ENCODE measurements around the gene PLTP.
"Not testable (repeated sequence)": the region's sequence is repeated elsewhere in the genome, so short reads cannot be mapped to it uniquely, and the experiment has no call there.

PLTP gene, protein sequence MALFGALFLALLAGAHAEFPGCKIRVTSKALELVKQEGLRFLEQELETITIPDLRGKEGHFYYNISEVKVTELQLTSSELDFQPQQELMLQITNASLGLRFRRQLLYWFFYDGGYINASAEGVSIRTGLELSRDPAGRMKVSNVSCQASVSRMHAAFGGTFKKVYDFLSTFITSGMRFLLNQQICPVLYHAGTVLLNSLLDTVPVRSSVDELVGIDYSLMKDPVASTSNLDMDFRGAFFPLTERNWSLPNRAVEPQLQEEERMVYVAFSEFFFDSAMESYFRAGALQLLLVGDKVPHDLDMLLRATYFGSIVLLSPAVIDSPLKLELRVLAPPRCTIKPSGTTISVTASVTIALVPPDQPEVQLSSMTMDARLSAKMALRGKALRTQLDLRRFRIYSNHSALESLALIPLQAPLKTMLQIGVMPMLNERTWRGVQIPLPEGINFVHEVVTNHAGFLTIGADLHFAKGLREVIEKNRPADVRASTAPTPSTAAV

DNA sequence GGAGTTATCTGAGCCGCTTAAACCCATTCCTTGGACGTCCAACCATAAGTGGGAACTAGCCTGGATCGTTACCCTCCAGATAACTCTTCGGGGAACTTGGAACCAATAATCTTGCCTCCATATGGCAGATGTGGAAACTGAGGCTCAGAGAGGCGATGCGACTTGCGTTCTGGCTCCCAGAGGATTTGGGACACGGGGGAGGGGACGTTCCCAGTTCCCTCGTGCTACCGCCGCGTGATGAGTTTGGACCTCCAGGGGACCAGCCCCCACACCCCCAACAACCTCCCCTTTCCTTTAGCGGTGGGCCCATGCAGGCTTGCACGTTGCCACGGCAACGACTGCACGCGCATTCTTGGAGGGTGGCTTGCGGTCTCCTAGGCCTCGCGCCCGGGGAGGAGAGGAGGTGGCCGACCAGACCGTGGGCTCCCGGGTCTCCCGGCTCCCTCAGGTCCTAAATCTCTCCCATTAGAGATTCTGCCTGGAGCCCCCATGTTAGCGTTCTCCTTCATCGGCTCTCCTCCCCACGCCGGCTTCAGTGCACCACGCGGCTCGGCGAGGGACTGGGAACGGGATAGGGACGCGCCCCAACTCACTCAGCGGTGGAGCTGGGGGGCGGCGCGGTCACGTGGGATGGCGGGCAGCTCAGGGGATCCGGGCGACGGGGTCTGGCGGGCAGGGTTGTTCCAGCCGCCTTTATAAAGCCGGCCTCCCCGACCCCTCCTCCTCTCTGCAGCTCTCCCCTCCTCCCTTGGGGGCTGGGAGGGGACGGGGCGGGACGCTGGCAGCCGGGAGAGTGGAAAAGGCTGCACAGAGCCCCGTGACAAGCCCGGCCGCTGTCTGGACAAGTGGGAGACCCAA, at the start of gene PLTP:
Gene PLTP (minus strand): TSS at position 670 of the 858 bp plus-strand sequence. CDS start 703 bp downstream, outside the sequence.
- peak; percentile 29 for DNase-seq

DNA sequence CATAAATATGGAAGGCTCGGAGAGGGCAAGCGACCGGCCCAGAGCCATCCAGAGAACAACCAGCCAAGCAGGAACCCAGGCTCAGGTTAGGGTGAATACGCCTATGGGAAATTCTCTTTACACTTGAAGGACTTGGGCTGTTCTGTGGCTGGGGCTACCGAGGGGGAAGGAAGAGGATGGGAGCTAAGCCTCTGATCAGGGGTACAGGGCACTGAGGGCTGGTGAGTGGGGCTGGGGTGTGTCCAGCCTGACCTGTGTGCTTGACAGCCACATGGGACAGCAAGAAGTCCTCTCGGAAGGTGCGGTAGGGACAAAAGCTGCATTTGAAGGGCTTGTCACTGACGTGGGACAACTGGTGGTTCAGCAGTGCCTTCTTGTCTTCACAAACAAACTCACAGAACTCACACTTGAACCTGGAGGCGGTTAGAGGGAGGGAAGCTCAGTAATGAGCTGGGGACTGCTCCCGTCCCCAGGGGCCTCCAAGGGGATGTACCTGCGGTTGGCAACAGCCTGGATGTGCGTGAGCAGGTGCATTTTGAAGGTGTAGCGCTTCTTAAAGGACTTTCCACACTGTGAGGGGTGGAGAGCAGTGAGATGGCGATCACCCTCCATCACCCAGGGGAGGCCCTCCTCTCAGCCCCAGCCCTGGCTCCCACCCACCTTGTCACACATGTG, 48.1 kb upstream of the PLTP start:
- DNase-seq = no peak

DNA sequence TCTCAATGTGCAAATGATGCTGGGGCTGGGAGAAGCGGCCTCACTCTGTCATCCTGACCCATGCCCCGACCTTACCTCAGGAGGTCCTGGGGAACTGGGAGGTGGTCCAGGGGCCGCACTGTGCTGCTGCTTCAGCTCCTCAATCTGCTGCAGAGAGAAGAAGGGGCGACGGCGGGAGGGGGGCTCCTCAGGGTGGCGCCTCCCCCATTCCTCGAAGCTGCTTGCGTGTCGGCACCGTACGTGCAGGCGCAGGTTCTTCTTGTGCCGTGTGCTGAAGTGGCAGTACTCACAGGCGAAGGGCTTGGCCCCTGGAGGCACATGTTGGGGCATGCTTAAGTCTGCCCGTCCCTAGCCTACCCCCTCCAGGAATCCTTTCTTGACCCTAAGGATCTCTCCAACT, 47.2 kb upstream of the PLTP start:
- DNase-seq = no peak

DNA sequence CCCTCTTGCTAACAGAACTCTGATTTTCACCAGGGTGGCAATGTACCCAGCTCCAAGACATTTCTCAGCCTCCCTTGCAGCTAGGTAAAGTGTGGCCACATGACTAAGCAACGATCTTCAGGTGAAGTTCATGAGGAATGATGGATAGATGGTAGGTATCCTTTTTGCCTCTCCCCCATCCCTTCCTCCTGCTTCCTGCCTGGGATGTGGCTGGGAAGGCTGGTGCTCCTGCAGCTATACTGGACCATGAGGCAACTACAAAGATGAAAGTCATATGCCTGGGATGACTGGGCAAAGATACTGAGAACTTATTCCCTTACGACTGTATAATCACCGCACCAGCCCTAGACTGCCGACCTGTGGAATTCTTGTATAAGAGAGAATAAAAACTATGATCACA, 46.6 kb upstream of the PLTP start:
- DNase-seq = no peak

DNA sequence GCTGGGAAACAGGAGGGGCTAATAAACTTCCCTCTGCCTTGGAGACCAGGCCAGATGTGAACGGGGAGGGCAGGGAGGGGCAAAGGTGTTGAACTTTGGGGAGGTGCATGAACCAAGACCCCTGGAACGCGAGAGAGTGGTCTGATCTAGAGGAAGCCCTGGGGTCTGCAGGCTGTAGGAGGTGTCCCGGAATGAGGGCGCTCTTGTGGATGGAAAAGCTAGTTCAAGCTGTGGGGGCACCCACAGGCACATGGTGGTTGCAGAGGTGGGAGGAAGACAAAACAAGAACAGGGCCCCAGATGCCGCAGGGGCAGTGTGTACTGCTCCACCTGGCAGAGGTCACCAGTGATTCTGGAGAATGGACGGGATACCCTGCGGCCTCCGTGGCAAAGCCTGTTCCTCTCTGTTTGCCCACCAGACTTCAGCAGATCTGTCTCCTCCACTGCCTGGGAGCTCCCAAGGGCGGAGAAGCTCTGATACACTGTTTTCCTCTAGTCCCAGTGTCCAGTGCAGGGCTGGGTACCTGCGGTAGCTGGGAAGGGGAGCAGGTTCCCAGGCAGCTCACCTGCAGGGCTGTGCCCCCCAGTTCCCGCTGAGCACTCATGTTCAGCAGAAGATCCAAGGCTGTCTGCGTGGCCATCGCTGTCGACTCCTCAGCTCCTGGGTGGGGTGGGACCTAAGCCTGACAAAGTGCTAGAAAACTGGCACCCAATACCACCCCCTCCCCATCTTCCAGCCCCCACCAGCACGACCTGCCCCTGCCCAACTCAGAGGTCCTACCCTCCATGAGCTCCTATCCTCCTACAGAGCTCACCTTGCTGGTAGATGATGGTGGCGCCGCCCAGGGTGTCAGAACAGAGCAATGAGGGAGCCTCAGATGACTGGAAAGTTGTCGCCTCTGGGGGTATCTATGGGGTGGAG, 45.3 kb upstream of the PLTP start:
- DNase-seq = no peak

DNA sequence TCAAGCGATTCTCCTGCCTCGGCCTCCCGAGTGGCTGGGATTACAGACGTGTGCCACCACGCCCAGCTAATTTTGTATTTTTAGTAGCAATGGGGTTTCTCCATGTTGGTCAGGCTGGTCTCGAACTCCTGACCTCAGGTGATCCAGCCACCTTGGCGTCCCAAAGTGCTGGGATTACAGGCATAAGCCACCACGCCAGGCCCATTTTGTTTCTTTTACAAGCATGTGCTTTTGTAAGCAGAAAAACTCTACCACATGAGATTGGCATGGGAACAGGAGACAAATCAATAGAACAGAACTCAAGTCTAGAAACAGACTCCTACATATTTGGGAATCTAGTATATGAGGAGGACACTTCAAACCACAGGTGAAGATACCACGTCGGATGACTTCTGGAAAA, 44.4 kb upstream of the PLTP start:
- DNase-seq = not testable (repeated sequence)

DNA sequence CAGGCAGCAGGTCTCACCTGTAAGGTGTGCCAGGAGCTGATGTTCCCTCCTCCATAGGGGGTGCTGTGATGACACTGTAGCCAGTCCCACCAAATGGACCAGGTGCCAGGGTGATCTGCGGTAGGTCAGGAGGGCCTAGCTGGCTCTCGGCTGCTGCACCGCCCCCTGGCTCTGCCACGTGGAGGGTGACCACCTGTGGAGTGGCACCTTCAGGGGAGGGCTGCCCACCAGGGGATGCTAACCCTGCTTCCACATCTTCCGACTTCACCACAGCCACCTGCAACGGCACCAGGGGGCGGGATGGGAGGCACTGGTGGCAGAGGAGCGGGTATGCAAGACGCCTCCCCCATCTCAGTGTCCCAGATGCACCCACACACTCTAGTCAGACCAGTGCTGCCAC, 41.7 kb upstream of the PLTP start:
- no peak for DNase-seq

DNA sequence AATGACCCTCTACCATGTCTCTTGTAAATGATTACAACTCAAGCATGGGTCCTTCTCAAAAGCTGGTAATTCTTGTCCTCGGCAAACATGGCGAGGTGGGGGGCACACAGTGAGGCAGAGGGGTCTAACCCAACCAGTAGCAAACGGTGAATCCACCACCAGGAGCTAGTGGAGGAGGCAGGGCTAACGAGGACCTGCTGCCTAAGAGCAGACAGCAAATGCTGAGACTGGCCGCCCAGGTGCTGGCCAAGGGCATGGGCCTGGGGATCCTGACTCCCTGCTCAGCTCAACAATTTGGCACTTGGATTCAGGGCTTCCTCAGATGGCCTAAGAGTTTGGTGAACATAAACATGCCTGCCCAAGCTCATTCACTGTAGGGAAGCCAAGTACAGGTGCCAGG, 40.9 kb upstream of the PLTP start:
- DNase-seq = no peak

DNA sequence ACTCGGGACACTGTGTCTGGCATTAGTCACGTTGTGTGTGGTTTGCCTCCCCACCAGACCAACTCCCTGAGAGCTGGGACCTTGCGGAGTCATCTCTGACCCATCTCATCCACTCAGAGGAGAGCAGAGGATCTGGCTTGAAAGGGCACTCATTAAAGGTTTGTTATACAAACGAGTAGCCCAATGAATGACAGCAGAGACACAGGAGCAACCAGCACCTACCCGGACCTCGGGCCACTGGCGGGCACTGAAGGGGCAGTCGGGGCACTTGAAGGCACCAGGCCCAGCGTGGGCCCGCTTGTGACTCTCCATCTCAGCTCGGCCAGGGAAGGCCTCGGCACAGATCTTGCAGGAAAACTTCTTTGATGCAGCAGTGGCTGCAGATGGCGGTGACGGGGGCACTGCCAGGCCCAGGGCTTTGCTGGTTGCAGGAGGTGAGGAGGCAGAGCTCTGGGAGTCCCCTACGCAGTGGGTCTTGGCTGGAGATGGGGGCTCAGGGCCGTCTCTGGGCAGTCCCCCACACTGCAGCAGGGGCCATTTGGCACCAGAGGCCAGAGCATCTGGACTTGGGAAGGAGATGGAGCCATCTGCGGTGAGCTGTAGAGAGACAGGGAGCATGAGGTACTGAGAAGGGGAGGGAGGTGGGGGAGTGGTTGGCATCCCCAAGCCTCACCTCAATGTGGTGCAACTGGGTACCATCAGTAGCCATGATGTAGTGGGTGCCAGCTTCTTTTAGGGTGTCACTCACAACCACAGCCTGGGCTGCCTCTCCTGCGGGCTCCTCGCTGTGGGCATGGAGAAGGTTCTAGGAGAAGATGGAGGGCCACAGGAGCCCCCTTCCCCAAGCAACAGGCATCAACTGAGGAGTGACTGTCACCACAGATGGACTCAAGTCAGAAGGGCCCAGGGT, 40.2 kb upstream of the PLTP start:
- DNase-seq = no peak

DNA sequence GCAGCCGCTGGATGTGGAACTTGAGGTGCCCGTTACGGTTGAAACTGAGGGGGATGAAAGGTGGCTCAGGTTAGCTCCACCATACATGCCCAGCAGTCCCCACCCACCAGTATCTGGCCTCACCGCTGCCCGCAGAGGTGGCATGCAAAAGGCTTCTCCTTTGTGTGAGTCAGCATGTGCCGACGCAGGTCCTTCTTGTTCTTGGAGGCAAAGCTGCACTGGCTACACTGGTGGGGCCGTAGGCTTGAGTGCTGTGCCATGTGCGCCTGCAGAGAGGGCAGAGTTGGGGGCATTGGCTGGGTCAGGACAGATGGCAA, 38.3 kb upstream of the PLTP start:
- DNase-seq = no peak

DNA sequence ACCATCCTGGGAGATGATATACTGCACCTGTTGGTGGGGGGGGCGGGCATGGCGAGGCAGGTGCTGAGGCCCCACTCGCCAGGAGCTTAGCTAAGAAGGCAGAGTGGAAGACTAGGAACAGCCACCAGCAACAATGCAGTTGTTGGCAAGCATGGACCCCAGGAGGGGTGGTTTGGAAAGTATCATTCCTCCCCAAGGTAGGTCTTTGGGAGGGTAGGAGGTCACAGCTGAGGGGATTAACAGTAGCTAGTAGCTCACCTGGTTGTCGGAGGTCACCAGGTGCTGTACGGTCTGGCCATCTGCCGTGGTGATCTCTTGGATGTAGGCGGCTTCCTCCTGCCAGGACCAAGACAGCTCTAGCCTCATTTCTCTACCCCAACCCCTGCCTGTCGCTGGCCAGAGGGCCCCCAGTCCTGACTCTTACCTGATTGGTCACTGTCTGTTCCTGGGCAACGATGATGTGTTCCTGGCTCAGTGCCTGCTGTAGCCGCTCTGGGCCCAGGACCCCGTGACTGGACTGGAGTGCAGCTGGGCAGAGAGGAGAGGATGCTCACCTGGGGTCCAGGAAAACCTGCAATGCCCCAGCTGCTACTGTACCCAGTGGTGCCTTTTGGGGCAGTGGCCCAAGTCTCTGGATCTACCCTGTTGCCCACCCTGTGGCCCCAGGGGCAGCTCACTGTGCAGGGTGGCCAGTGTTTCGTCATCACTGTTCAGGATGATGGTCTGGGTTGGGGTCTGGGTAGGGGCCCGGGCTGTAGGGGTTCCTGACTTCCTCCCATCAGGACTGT, 37.8 kb upstream of the PLTP start:
- DNase-seq = no peak

DNA sequence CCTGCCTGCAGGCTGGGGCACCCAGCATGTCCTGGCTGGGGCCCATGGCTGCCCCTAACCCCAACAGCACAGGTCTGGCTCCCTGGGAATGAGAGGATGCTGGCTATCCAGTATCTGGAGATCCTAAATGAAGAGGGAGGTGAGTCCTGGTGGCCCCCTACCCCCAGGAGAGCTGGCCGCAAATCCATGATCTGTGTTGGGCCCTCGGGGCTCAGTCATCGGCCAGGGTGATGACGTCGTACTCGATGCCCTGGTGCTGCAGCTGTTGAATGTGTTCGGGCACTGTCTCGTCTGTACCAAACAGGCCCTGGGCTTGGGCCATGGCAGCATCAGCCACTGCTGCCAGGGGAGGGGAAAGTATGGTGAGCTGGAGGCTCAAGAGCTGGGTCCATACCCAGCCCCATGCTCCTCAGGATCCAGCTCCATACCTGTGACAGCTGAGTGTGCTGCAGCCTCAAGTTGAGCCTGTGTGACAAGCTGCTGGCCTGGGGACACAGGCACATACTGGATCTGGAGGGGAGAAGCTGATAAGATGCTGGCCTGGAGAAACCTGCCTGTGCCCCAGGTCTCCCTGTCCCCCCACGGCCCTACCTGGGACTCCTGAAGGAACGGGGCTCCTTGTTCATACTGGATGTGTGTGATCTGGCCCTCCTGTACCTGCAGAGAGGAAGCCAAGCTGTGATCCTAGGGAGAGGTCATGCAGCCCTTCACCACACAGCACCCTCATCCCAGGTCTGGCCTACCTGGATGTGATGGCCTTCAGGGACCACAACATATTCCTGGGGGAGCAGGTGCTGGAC, 37.0 kb upstream of the PLTP start:
- no peak for DNase-seq

DNA sequence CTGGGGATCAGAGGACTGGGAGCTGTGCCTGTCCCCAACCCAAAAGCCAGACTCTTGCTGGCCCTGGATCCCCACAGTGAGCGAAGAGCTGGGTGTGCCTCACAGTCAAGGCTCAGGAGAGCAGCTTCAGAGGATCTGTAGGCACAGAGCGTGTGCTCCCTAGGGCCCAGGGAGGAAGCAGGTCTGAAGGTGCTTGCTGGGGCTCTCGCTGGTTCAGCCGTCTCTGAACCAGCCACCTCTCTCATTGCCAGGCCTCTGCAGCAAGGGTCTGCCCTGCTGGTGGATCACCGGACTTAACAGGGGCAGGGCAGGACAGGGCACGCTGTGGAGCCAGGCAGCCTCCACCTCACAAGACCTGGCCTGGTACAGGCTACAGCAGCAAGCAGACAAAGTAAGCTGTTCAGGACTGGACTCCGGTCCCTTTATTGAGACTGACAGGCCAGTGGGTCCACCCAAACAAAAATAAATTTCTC, 36.3 kb upstream of the PLTP start:
- no peak for DNase-seq

DNA sequence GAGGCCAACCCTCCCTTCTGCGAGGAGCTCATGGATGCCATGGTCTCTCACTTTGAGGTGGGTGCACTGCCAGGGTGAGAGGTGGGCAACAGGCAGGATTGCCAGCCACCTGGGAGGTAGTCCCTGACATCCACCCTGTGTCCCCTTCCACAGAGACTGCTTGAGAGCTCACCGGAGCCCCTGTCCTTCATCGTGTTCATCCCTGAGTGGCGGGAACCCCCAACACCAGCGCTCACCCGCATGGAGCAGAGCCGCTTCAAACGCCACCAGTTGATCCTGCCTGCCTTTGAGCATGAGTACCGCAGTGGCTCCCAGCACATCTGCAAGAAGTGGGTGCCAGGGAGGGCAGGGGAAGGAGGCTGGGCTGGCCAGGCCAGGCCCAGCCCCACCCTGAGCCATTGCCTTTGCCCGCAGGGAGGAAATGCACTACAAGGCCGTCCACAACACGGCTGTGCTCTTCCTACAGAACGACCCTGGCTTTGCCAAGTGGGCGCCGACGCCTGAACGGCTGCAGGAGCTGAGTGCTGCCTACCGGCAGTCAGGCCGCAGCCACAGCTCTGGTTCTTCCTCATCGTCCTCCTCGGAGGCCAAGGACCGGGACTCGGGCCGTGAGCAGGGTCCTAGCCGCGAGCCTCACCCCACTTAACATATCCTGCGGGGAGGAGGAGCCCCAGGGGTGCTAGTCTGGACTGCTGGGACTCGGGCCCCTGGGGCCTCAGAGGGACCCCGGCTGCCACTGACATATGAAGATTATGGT, 35.3 kb upstream of the PLTP start:
- DNase-seq = no peak

DNA sequence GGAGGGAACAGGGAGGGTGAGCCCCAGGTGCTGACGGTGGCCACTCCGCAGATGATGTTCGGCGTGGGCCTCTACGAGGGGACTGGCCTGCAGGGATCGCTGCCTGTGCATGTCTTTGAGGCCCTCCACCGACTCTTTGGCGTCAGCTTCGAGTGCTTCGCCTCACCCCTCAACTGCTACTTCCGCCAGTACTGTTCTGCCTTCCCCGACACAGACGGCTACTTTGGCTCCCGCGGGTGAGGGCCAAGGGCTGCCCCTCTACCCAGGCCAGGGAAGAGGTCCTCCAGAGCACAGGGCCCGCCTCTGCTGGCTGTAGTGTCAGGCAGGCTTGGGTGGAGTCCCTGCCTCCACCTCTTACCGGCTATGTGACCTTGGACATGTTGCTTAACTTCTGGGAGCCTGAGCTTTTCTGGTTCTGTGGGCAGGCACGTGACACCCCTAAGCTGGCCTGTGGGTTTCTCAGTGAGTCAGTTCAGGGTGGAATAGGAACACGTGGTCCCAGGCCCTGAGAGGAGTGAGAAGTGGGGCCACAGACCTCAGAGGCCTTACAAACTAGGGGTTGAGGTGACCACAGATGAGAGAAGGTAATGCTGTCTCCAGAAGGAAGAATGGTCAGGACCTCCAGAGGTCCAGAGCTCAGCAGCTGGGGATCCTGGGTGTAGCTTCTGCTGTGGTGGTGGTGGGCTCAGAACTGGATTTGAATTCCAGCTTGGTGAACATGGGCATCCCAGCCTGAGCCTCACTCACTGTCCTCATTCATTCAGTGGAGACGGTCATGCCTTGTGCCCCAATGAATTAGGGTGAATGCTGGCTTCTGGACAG, 34.4 kb upstream of the PLTP start:
- peak; percentile 89 for DNase-seq

DNA sequence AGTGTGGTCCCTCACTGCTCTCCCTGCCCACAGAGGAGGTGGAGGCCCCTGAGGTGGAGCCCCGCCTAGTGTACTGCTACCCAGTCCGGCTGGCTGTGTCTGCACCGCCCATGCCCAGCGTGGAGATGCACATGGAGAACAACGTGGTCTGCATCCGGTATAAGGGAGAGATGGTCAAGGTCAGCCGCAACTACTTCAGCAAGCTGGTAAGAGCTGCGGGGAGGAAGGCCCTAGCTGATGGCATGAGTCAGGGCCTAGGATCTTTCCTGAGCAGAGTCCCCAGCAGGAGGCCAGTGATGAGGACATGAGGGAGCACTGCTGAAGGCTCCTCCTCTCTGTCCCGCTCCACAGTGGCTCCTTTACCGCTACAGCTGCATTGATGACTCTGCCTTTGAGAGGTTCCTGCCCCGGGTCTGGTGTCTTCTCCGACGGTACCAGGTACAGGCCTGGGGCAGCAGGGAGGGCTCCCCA, 33.8 kb upstream of the PLTP start:
- DNase-seq = no peak

DNA sequence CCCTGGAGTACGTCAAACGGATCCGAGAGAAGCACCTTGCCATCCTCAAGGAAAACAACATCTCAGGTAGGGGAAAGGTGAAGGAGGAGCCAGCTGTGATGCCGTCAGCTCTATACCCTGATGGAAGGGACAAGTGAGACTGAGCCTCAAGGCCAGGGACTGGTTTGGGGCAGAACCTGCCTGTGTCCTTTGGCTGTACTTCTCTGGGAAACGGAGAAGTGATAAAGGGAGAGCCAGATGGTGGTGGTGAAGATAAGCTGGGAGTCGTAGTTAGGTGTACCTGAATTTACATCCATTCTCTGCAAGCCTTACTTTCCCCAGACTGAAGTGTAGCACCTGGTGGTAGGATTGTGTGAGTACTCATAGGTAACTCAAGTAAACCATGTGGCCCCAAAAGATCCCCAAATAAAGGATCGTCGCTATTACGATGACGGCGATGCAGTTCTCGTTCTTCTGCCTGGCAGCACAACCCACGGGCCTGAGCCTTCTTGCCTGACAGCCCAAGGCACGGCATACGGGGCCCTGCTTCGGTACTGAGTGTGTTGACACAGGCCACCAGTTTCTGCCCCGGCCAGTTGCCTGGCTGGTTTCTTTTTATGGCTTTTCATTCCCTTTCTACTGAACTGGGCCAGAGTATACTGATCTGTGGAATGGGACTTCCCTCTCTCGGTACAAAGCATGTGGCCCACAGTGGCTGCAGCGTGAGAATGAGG, 33.2 kb upstream of the PLTP start:
- DNase-seq = no peak
